OCI-LY1 (cell line): ENCODE data around the gene ERICH6.

Experiments
- H2AFZ ChIP-seq: fragments of 200-600 bp; sonication (generic), shearing (Covaris generic); 2 replicates; pipeline ENCODE4 v1.6.0; 2014; ENCODE audit warnings: antibody characterized with exemption, mild to moderate bottlenecking, low read length
- H3F3A ChIP-seq: fragments of 200-600 bp; sonication (generic), shearing (Covaris generic); 2 replicates; pipeline ENCODE4 v1.6.0; 2014; ENCODE audit warnings: mild to moderate bottlenecking, antibody characterized with exemption, low read length, moderate library complexity; ENCODE audit not compliant: insufficient read depth
- H3K27ac ChIP-seq: fragments of 200-600 bp; sonication (generic); 2 replicates; pipeline ENCODE4 v1.5.1; 2014; ENCODE audit warnings: low read length, mixed run types, mild to moderate bottlenecking, low read depth; ENCODE audit not compliant: poor library complexity, severe bottlenecking
- H3K27me3 ChIP-seq: fragments of 200-600 bp; sonication (generic); 2 replicates; pipeline ENCODE4 v1.6.0; 2014; ENCODE audit warnings: antibody characterized with exemption, mild to moderate bottlenecking, low read length, moderate library complexity; ENCODE audit not compliant: insufficient read depth
- H3K36me3 ChIP-seq: fragments of 200-600 bp; sonication (generic); 2 replicates; pipeline ENCODE4 v1.6.1; 2014; ENCODE audit warnings: mild to moderate bottlenecking, antibody characterized with exemption, low read length, moderate library complexity, mixed read lengths; ENCODE audit not compliant: insufficient read depth
- H3K4me1 ChIP-seq: fragments of 200-600 bp; sonication (generic); 2 replicates; pipeline ENCODE4 v1.5.1; 2014; ENCODE audit warnings: mild to moderate bottlenecking, low read length, moderate library complexity; ENCODE audit not compliant: insufficient read depth, severe bottlenecking
- H3K4me2 ChIP-seq: fragments of 200-600 bp; sonication (generic), shearing (Covaris generic); 2 replicates; pipeline ENCODE4 v1.6.1; 2014; ENCODE audit warnings: low read length
- H3K4me3 ChIP-seq: fragments of 200-600 bp; sonication (generic); 2 replicates; pipeline ENCODE4 v1.5.1; 2014; ENCODE audit warnings: low read length, low read depth, mild to moderate bottlenecking, mixed read lengths; ENCODE audit not compliant: poor library complexity, severe bottlenecking
- H3K79me2 ChIP-seq: fragments of 200-600 bp; shearing (Covaris generic); 2 replicates; pipeline ENCODE4 v1.6.1; 2016; ENCODE audit warnings: mixed run types, low read length, mixed read lengths; ENCODE audit not compliant: insufficient read depth
- H3K9ac ChIP-seq: fragments of 200-600 bp; sonication (generic), shearing (Covaris generic); 2 replicates; pipeline ENCODE4 v1.6.1; 2014; ENCODE audit warnings: mild to moderate bottlenecking, low read length, mixed read lengths
- H3K9me2 ChIP-seq: fragments of 200-600 bp; sonication (generic), shearing (Covaris generic); 2 replicates; pipeline ENCODE4 v1.6.1; 2014; ENCODE audit warnings: low read depth, mild to moderate bottlenecking, low read length, mixed read lengths
- H3K9me3 ChIP-seq: fragments of 200-600 bp; shearing (Covaris generic); 2 replicates; pipeline ENCODE4 v1.6.1; 2014; ENCODE audit warnings: low read length, mixed read lengths
- H4K20me1 ChIP-seq: fragments of 200-600 bp; sonication (generic), shearing (Covaris generic); 2 replicates; pipeline ENCODE4 v1.6.0; 2016; ENCODE audit warnings: mild to moderate bottlenecking, low read length; ENCODE audit not compliant: insufficient read depth
- CTCF ChIP-seq: fragments of 200-600 bp; sonication (generic), shearing (Covaris generic); IDR thresholded peaks from 2 replicates; pipeline ENCODE4 v1.5.1; 2017; ENCODE audit warnings: mild to moderate bottlenecking, antibody characterized with exemption, low read length, moderate library complexity, mixed read lengths
- EZH2 ChIP-seq: fragments of 200-600 bp; sonication (generic), shearing (Covaris generic); IDR thresholded peaks from 2 replicates; pipeline ENCODE4 v1.8.0; 2017; ENCODE audit warnings: borderline replicate concordance, mixed run types, mild to moderate bottlenecking, antibody characterized with exemption, low read length, moderate library complexity, mixed read lengths

The ERICH6 gene

GRCh38 chr3:150673966-150674365 is 29.8 kb downstream of the ERICH6 start:
- H3K27ac ChIP-seq: no peak overlapping the region
- no peak overlapping the region for H2AFZ ChIP-seq
- no peak overlapping the region for H3K4me2 ChIP-seq
- H3K36me3 ChIP-seq: no peaks in the 10 kb centered on the region
- no peaks in the 10 kb centered on the region for H4K20me1 ChIP-seq
- no peaks in the 10 kb centered on the region for H3F3A ChIP-seq
- TF ChIP-seq EZH2 (no peak), CTCF (no peak)
- H3K9ac ChIP-seq: no peak overlapping the region
- H3K9me2 ChIP-seq: no peaks in the 10 kb centered on the region
- H3K4me1 ChIP-seq: no peaks in the 10 kb centered on the region
- no peak overlapping the region for H3K4me3 ChIP-seq
- no peaks in the 10 kb centered on the region for H3K79me2 ChIP-seq
- H3K9me3 ChIP-seq: peaks cover 17% of the 10 kb centered on the region
- H3K27me3 ChIP-seq: no peaks in the 10 kb centered on the region

GRCh38 chr3:150666167-150666566 is 37.6 kb downstream of the ERICH6 start:
- no peak overlapping the region for H3K4me2 ChIP-seq
- H3K36me3 ChIP-seq: no peaks in the 10 kb centered on the region
- H3K4me3 ChIP-seq: no peak overlapping the region
- H3K27ac ChIP-seq: no peak overlapping the region
- H3K79me2 ChIP-seq: no peaks in the 10 kb centered on the region
- no peaks in the 10 kb centered on the region for H4K20me1 ChIP-seq
- no peaks in the 10 kb centered on the region for H3K9me2 ChIP-seq
- H3F3A ChIP-seq: no peaks in the 10 kb centered on the region
- no peak overlapping the region for H2AFZ ChIP-seq
- no peak for TF ChIP-seq EZH2
- TF ChIP-seq CTCF: no peak
- H3K9ac ChIP-seq: no peak overlapping the region
- H3K9me3 ChIP-seq: no peaks in the 10 kb centered on the region
- 0 out of 2 replicates have a peak, but pooled peaks cover 5% of the 10 kb centered on the region for H3K27me3 ChIP-seq
- H3K4me1 ChIP-seq: no peaks in the 10 kb centered on the region

- H3K27ac ChIP-seq: no peak overlapping the region
- no peaks in the 10 kb centered on the region for H3F3A ChIP-seq
- TF ChIP-seq EZH2 (no peak), CTCF (no peak)
These were observed 40.3 kb downstream of the ERICH6 start for GRCh38 chr3:150663461-150663860.

More at GRCh38 chr3:150663461-150663860, 40.3 kb downstream of the ERICH6 start:
- Histone ChIP-seq H3K27me3 (0 out of 2 replicates have a peak, but pooled peaks cover 5% of the 10 kb centered on the region), H2AFZ (no peak overlapping the region), H3K9me2 (no peaks in the 10 kb centered on the region), H3K9ac (no peak overlapping the region), H3K4me3 (no peak overlapping the region), H3K9me3 (no peaks in the 10 kb centered on the region), H3K4me1 (no peaks in the 10 kb centered on the region), H3K36me3 (no peaks in the 10 kb centered on the region), H3K79me2 (no peaks in the 10 kb centered on the region), H3K4me2 (no peak overlapping the region), H4K20me1 (no peaks in the 10 kb centered on the region)
